ENCODE results near the gene DYSF. TPM values are rescaled to one million over a fixed set of nuclear protein-coding genes. Genes with fewer than 3 reads are reported as not detected.

Gene DYSF
- polyA plus RNA-seq, 4 donors, result 0.67 to 5.0 (median 3.2) TPM

- no peaks in the 10 kb centered on the region for H3K4me1 ChIP-seq (ENCODE audit: control insufficient read depth in 3 of 3, insufficient read depth in 2 of 3, low read depth in 1 of 3, low read length in 2 of 3)
- H3K36me3 ChIP-seq (ENCODE audit: control insufficient read depth in 3 of 3, insufficient read depth in 2 of 3, low read depth in 1 of 3, low read length in 3 of 3), result no peaks in the 10 kb centered on the region
- WGBS, 3 donors, result 77 to 88% (median 80%) methylated on average over 7 of the region's 7 CpGs
- H3K27me3 ChIP-seq (ENCODE audit: control insufficient read depth in 3 of 3, insufficient read depth in 3 of 3, low read length in 3 of 3), result no peaks in the 10 kb centered on the region
- no peak for FAIRE-seq
- no peak overlapping the region for H3K27ac ChIP-seq (ENCODE audit: low read depth in 1 of 3, low read length in 2 of 3)
- H3K4me3 ChIP-seq (ENCODE audit: low read depth in 1 of 3, low read length in 3 of 3), result no peak overlapping the region
- no peak for DNase-seq
- no peaks in the 10 kb centered on the region for H3K9me3 ChIP-seq (ENCODE audit: control insufficient read depth in 2 of 2, insufficient read depth in 1 of 2, low read depth in 1 of 2, low read length in 1 of 2)
Observed at GRCh38 chr2:71535526-71535925, 82.2 kb downstream of the DYSF start.

- Histone ChIP-seq H3K4me1 (ENCODE audit: control insufficient read depth in 3 of 3, insufficient read depth in 2 of 3, low read depth in 1 of 3, low read length in 2 of 3) (no peaks in the 10 kb centered on the region), H3K9me3 (ENCODE audit: control insufficient read depth in 2 of 2, insufficient read depth in 1 of 2, low read depth in 1 of 2, low read length in 1 of 2) (no peaks in the 10 kb centered on the region), H3K27ac (ENCODE audit: low read depth in 1 of 3, low read length in 2 of 3) (no peak overlapping the region), H3K36me3 (ENCODE audit: control insufficient read depth in 3 of 3, insufficient read depth in 2 of 3, low read depth in 1 of 3, low read length in 3 of 3) (no peaks in the 10 kb centered on the region), H3K4me3 (ENCODE audit: low read depth in 1 of 3, low read length in 3 of 3) (no peak overlapping the region), H3K27me3 (ENCODE audit: control insufficient read depth in 3 of 3, insufficient read depth in 3 of 3, low read length in 3 of 3) (no peaks in the 10 kb centered on the region)
- no peak for FAIRE-seq
- WGBS, 3 donors, result 91 to 92% (median 91%) methylated on average over 18 of the region's 18 CpGs
- DNase-seq, result no peak
Observed at GRCh38 chr2:71536226-71536671, 82.9 kb downstream of the DYSF start.

GRCh38 chr2:71538241-71538640 is 84.9 kb downstream of the DYSF start:
- WGBS, 3 donors, result 88 to 93% (median 89%) methylated on average over 3 of the region's 3 CpGs
- H3K4me3 ChIP-seq (ENCODE audit: low read depth in 1 of 3, low read length in 3 of 3), result no peak overlapping the region

GRCh38 chr2:71538656-71539265 is 85.4 kb downstream of the DYSF start:
- DNase-seq (no peak), FAIRE-seq (no peak)
- 75 to 84% (median 80%) methylated on average over 12 of the region's 12 CpGs for WGBS, 3 donors
- H3K4me1 ChIP-seq (ENCODE audit: control insufficient read depth in 3 of 3, insufficient read depth in 2 of 3, low read depth in 1 of 3, low read length in 2 of 3), result no peaks in the 10 kb centered on the region
- no peaks in the 10 kb centered on the region for H3K9me3 ChIP-seq (ENCODE audit: control insufficient read depth in 2 of 2, insufficient read depth in 1 of 2, low read depth in 1 of 2, low read length in 1 of 2)
- H3K36me3 ChIP-seq (ENCODE audit: control insufficient read depth in 3 of 3, insufficient read depth in 2 of 3, low read depth in 1 of 3, low read length in 3 of 3), result no peaks in the 10 kb centered on the region
- no peaks in the 10 kb centered on the region for H3K27me3 ChIP-seq (ENCODE audit: control insufficient read depth in 3 of 3, insufficient read depth in 3 of 3, low read length in 3 of 3)
- no peak overlapping the region for H3K27ac ChIP-seq (ENCODE audit: low read depth in 1 of 3, low read length in 2 of 3)
- no peak overlapping the region for H3K4me3 ChIP-seq (ENCODE audit: low read depth in 1 of 3, low read length in 3 of 3)

More at GRCh38 chr2:71538241-71538640, 84.9 kb downstream of the DYSF start:
- Histone ChIP-seq H3K27ac (ENCODE audit: low read depth in 1 of 3, low read length in 2 of 3) (no peak overlapping the region), H3K9me3 (ENCODE audit: control insufficient read depth in 2 of 2, insufficient read depth in 1 of 2, low read depth in 1 of 2, low read length in 1 of 2) (no peaks in the 10 kb centered on the region), H3K36me3 (ENCODE audit: control insufficient read depth in 3 of 3, insufficient read depth in 2 of 3, low read depth in 1 of 3, low read length in 3 of 3) (no peaks in the 10 kb centered on the region), H3K4me1 (ENCODE audit: control insufficient read depth in 3 of 3, insufficient read depth in 2 of 3, low read depth in 1 of 3, low read length in 2 of 3) (no peaks in the 10 kb centered on the region), H3K27me3 (ENCODE audit: control insufficient read depth in 3 of 3, insufficient read depth in 3 of 3, low read length in 3 of 3) (no peaks in the 10 kb centered on the region)
- DNase-seq (no peak), FAIRE-seq (no peak)

- Histone ChIP-seq H3K9me3 (ENCODE audit: control insufficient read depth in 2 of 2, insufficient read depth in 1 of 2, low read depth in 1 of 2, low read length in 1 of 2) (no peaks in the 10 kb centered on the region), H3K4me3 (ENCODE audit: low read depth in 1 of 3, low read length in 3 of 3) (no peak overlapping the region), H3K27ac (ENCODE audit: low read depth in 1 of 3, low read length in 2 of 3) (no peak overlapping the region), H3K4me1 (ENCODE audit: control insufficient read depth in 3 of 3, insufficient read depth in 2 of 3, low read depth in 1 of 3, low read length in 2 of 3) (peaks cover 0 to 10% (median 0%) of the 10 kb centered on the region in 3 donors), H3K27me3 (ENCODE audit: control insufficient read depth in 3 of 3, insufficient read depth in 3 of 3, low read length in 3 of 3) (peaks cover 0 to 7% (median 0%) of the 10 kb centered on the region in 3 donors), H3K36me3 (ENCODE audit: control insufficient read depth in 3 of 3, insufficient read depth in 2 of 3, low read depth in 1 of 3, low read length in 3 of 3) (no peaks in the 10 kb centered on the region)
- FAIRE-seq (no peak), DNase-seq (no peak)
- 84 to 92% (median 86%) methylated on average over 1 of the region's 1 CpG for WGBS, 3 donors
Observed at GRCh38 chr2:71540818-71541217, 87.5 kb downstream of the DYSF start.

GRCh38 chr2:71544919-71545571 is 91.7 kb downstream of the DYSF start:
- FAIRE-seq (no peak), DNase-seq (peak in 1 of 2 donors; percentile 82)
- Histone ChIP-seq H3K27ac (ENCODE audit: low read depth in 1 of 3, low read length in 2 of 3) (peak overlapping the region in 2 of 3 donors; percentile 3 to 51), H3K36me3 (ENCODE audit: control insufficient read depth in 3 of 3, insufficient read depth in 2 of 3, low read depth in 1 of 3, low read length in 3 of 3) (no peaks in the 10 kb centered on the region), H3K27me3 (ENCODE audit: control insufficient read depth in 3 of 3, insufficient read depth in 3 of 3, low read length in 3 of 3) (peaks cover 0 to 7% (median 0%) of the 10 kb centered on the region in 3 donors), H3K4me3 (ENCODE audit: low read depth in 1 of 3, low read length in 3 of 3) (peak overlapping the region in 2 of 3 donors; percentile 10 to 27), H3K9me3 (ENCODE audit: control insufficient read depth in 2 of 2, insufficient read depth in 1 of 2, low read depth in 1 of 2, low read length in 1 of 2) (peaks cover 0 to 3% of the 10 kb centered on the region in 2 donors), H3K4me1 (ENCODE audit: control insufficient read depth in 3 of 3, insufficient read depth in 2 of 3, low read depth in 1 of 3, low read length in 2 of 3) (peaks cover 0 to 10% (median 0%) of the 10 kb centered on the region in 3 donors)
- WGBS, 3 donors, result 44 to 50% (median 49%) methylated on average over 9 of the region's 9 CpGs

GRCh38 chr2:71545572-71546274 is 92.4 kb downstream of the DYSF start:
- FAIRE-seq, result no peak
- peak overlapping the region in 1 of 3 donors; percentile 18 for H3K27ac ChIP-seq (ENCODE audit: low read depth in 1 of 3, low read length in 2 of 3)

GRCh38 chr2:71546275-71546638 is 92.9 kb downstream of the DYSF start:
- 53 to 75% (median 71%) methylated on average over 3 of the region's 3 CpGs for WGBS, 3 donors
- FAIRE-seq, result no peak

More at GRCh38 chr2:71545572-71546274, 92.4 kb downstream of the DYSF start:
- Histone ChIP-seq H3K4me1 (ENCODE audit: control insufficient read depth in 3 of 3, insufficient read depth in 2 of 3, low read depth in 1 of 3, low read length in 2 of 3) (peaks cover 0 to 10% (median 0%) of the 10 kb centered on the region in 3 donors), H3K4me3 (ENCODE audit: low read depth in 1 of 3, low read length in 3 of 3) (peak overlapping the region in 2 of 3 donors; percentile 10 to 27), H3K27me3 (ENCODE audit: control insufficient read depth in 3 of 3, insufficient read depth in 3 of 3, low read length in 3 of 3) (peaks cover 0 to 7% (median 0%) of the 10 kb centered on the region in 3 donors), H3K9me3 (ENCODE audit: control insufficient read depth in 2 of 2, insufficient read depth in 1 of 2, low read depth in 1 of 2, low read length in 1 of 2) (peaks cover 0 to 3% of the 10 kb centered on the region in 2 donors), H3K36me3 (ENCODE audit: control insufficient read depth in 3 of 3, insufficient read depth in 2 of 3, low read depth in 1 of 3, low read length in 3 of 3) (no peaks in the 10 kb centered on the region)
- DNase-seq, result peak; percentile 43 to 86
- WGBS, 3 donors, result 43 to 54% (median 47%) methylated on average over 22 of the region's 22 CpGs

More at GRCh38 chr2:71546275-71546638, 92.9 kb downstream of the DYSF start:
- peaks cover 0 to 7% (median 0%) of the 10 kb centered on the region in 3 donors for H3K27me3 ChIP-seq (ENCODE audit: control insufficient read depth in 3 of 3, insufficient read depth in 3 of 3, low read length in 3 of 3)
- H3K36me3 ChIP-seq (ENCODE audit: control insufficient read depth in 3 of 3, insufficient read depth in 2 of 3, low read depth in 1 of 3, low read length in 3 of 3), result peaks cover 0 to 2% (median 0%) of the 10 kb centered on the region in 3 donors
- H3K4me1 ChIP-seq (ENCODE audit: control insufficient read depth in 3 of 3, insufficient read depth in 2 of 3, low read depth in 1 of 3, low read length in 2 of 3), result peaks cover 0 to 10% (median 0%) of the 10 kb centered on the region in 3 donors
- no peak overlapping the region for H3K27ac ChIP-seq (ENCODE audit: low read depth in 1 of 3, low read length in 2 of 3)
- no peak for DNase-seq
- H3K4me3 ChIP-seq (ENCODE audit: low read depth in 1 of 3, low read length in 3 of 3), result no peak overlapping the region
- peaks cover 0 to 3% of the 10 kb centered on the region in 2 donors for H3K9me3 ChIP-seq (ENCODE audit: control insufficient read depth in 2 of 2, insufficient read depth in 1 of 2, low read depth in 1 of 2, low read length in 1 of 2)
